GM23338 (cell line): ENCODE measurements around the gene PRELID1. TPM values are rescaled to one million over a fixed set of nuclear protein-coding genes. Genes with fewer than 3 reads are reported as not detected.
A peak's percentile ranks its signal among the peaks of the same experiment; 100 is the strongest.

Experiments used
- ATAC-seq: fragments of 200-7000 bp; cut with Tn5 transposase; 3 replicates; pipeline ENCODE4 v1.9.1; 2020
- DNase-seq: peaks from one replicate; pipeline ENCODE4 v3.0.0-alpha.2; 2015; ENCODE audit warnings: low spot score
- H2AFZ ChIP-seq: fragments of 200-600 bp; sonication (generic); 2 replicates; pipeline ENCODE4 v1.8.0; 2016; ENCODE audit warnings: antibody characterized with exemption, mild to moderate bottlenecking, moderate library complexity
- H3F3A ChIP-seq: fragments of 200-600 bp; sonication (generic); replicated peaks from 2 replicates; pipeline ENCODE4 v1.8.0; 2017; ENCODE audit warnings: antibody characterized with exemption, mixed run types, low read depth
- H3K27ac ChIP-seq: fragments of 200-600 bp; sonication (generic); 2 replicates; pipeline ENCODE4 v1.6.1; 2016; ENCODE audit warnings: low read depth
- H3K27me3 ChIP-seq: fragments of 200-600 bp; sonication (generic); 2 replicates; pipeline ENCODE4 v1.8.0; 2016; ENCODE audit warnings: mild to moderate bottlenecking, mixed run types, moderate library complexity; ENCODE audit not compliant: insufficient read depth
- H3K36me3 ChIP-seq: fragments of 200-600 bp; sonication (generic); 2 replicates; pipeline ENCODE4 v1.8.0; 2016; ENCODE audit warnings: mild to moderate bottlenecking; ENCODE audit not compliant: insufficient read depth
- H3K4me1 ChIP-seq: fragments of 200-600 bp; sonication (generic); 2 replicates; pipeline ENCODE4 v1.8.0; 2016; ENCODE audit warnings: mild to moderate bottlenecking, moderate library complexity; ENCODE audit not compliant: insufficient read depth
- H3K4me2 ChIP-seq: fragments of 200-600 bp; sonication (generic); 2 replicates; pipeline ENCODE4 v1.7.1; 2017; ENCODE audit warnings: mixed run types
- H3K4me3 ChIP-seq: fragments of 200-600 bp; sonication (generic); 2 replicates; pipeline ENCODE4 v1.6.1; 2016; ENCODE audit warnings: mixed run types
- H3K79me2 ChIP-seq: fragments of 200-600 bp; sonication (generic); replicated peaks from 2 replicates; pipeline ENCODE4 v1.8.0; 2017; ENCODE audit warnings: mild to moderate bottlenecking; ENCODE audit not compliant: insufficient read depth
- H3K9me2 ChIP-seq: fragments of 200-600 bp; sonication (generic); 2 replicates; pipeline ENCODE4 v1.8.0; 2017; ENCODE audit not compliant: insufficient read depth
- H4K20me1 ChIP-seq: fragments of 200-600 bp; sonication (generic); replicated peaks from 2 replicates; pipeline ENCODE4 v1.8.0; 2017; ENCODE audit warnings: mild to moderate bottlenecking; ENCODE audit not compliant: insufficient read depth
- H3K27ac Mint-ChIP-seq: 2 replicates; pipeline ENCODE4 v1.8.0; 2020; ENCODE audit warnings: inconsistent platforms, mild to moderate bottlenecking, moderate library complexity, mixed read lengths
- H3K27me3 Mint-ChIP-seq: 3 replicates; pipeline ENCODE4 v1.8.0; 2022; ENCODE audit warnings: low read depth, mild to moderate bottlenecking, moderate library complexity, mixed read lengths, inconsistent platforms; ENCODE audit not compliant: insufficient read depth, poor library complexity
- H3K36me3 Mint-ChIP-seq: 3 replicates; pipeline ENCODE4 v1.8.0; 2021; ENCODE audit warnings: low read depth, mild to moderate bottlenecking, inconsistent platforms, moderate library complexity, mixed read lengths
- H3K4me1 Mint-ChIP-seq: 3 replicates; pipeline ENCODE4 v1.8.0; 2020; ENCODE audit warnings: mild to moderate bottlenecking, inconsistent platforms, mixed read lengths
- H3K4me3 Mint-ChIP-seq: 3 replicates; pipeline ENCODE4 v1.8.0; 2021; ENCODE audit warnings: moderate library complexity, mild to moderate bottlenecking, inconsistent platforms, mixed read lengths
- H3K9me3 Mint-ChIP-seq: 3 replicates; pipeline ENCODE4 v1.8.0; 2020; ENCODE audit warnings: moderate library complexity, mild to moderate bottlenecking, inconsistent platforms, mixed read lengths
- POLR2AphosphoS5 ChIP-seq: IDR thresholded peaks from 2 replicates; pipeline ENCODE4 v1.6.1; 2016; ENCODE audit warnings: antibody characterized with exemption, low read depth
- REST ChIP-seq: IDR thresholded peaks from one replicate; pipeline ENCODE4 v1.6.1; 2018; ENCODE audit warnings: antibody characterized with exemption; ENCODE audit not compliant: unreplicated experiment
- polyA plus RNA-seq: library from polyadenylated mRNA; unstranded; fragments of >200 nt; fragmentation: Nextera tagmentation; extraction: Ambion mirVana; gene quantifications from 2 replicates; pipeline ENCODE4 v1.2.1, GENCODE V29; 2016
- total RNA-seq: library from RNA; depleted of rRNA; stranded (reverse); fragments of >200 nt; shearing (Covaris generic); gene quantifications from 2 replicates; pipeline ENCODE4 v1.2.3, GENCODE V29; 2014
- TF ChIP-seq, protein P1 (sequence below), 2 experiments: fragments of 200-600 bp in 1 of 2; sonication (generic) in 1 of 2; conservative IDR thresholded peaks; 2 replicates each; pipeline versions ENCODE4 v1.5.1 to v1.6.1; 2016 to 2017; ENCODE audit warnings: antibody characterized with exemption in 2 of 2, low read depth in 2 of 2, mild to moderate bottlenecking in 2 of 2, moderate library complexity in 1 of 2

PRELID1 gene
- total and polyA plus RNA-seq, 2 experiments from 2014 or later = 328 to 349 TPM

DNA sequence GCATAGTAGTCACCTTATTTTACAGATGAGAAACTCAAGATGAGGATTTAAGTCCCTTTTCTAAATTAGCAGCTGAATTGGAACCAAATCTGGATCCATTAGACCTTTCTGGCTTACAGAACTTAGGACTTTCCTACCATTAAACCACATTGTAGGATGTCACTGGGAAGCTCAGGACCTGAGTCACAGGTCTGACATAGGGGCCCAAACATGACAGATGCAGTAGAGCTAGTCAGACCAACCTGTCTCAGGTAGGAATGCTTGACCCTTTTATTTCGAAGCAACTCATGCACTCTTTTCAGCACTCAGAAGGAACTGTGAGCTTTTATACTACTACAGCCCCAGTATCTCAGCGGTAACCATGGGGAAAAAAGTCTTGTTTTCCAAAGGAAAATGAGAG is 2.6 kb upstream of the PRELID1 start:
- H3F3A ChIP-seq = peaks cover 33% of the 10 kb centered on the region
- H3K9me2 ChIP-seq = no peaks in the 10 kb centered on the region
- no peaks in the 10 kb centered on the region for H3K27me3 ChIP-seq
- ATAC-seq (no peak), DNase-seq (no peak)
- Mint-ChIP-seq H3K27ac (no peak overlapping the region), H3K4me3 (no peak overlapping the region), H3K4me1 (peaks cover 72% of the 10 kb centered on the region), H3K36me3 (peaks cover 61% of the 10 kb centered on the region), H3K9me3 (no peaks in the 10 kb centered on the region; the same call in 2 of the 3 replicates), H3K27me3 (peaks cover 39% of the 10 kb centered on the region)
- peaks cover 25% of the 10 kb centered on the region for H3K79me2 ChIP-seq
- H3K4me3 ChIP-seq = no peak overlapping the region
- H3K36me3 ChIP-seq = peaks cover 18% of the 10 kb centered on the region
- H4K20me1 ChIP-seq = peaks cover 38% of the 10 kb centered on the region
- TF ChIP-seq REST (no peak), POLR2AphosphoS5 (peak; percentile 12; the same call in 1 of the 2 replicates)
- no peak overlapping the region for H3K4me2 ChIP-seq
- H2AFZ ChIP-seq = no peak overlapping the region
- peaks cover 38% of the 10 kb centered on the region for H3K4me1 ChIP-seq
- peak overlapping the region; percentile 72 for H3K27ac ChIP-seq

DNA sequence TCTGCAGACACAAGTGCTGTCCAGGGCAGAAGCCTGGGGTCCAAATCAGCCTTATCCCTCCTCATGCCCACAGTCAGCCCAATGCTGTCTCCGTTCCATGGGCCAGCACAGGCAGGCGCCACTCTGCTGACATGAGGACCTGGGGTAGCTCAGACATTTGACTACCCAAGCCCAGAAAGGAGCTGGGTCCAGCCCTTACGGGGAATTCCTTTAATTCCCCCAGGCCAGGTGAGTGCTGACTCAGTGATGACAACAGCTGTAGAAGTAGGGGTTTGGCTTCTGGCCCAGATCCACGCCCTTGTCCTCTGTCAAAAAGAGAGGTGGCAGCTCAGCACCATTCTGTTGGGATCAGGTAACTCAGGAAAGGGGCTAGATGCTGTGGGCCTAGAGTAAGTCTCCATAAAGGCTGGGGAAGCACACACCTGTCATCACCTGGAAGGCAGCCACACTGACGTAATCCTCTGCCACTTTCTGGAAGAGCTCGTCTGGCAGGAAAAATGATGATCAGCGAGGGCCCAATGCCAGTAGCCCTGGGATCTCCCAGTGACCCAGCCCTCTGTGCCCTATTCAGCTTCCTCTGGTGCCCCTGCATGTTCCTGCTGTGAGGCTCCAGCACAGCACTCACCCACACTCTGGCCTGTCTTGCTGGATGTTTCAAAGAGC is 2.0 kb upstream of the PRELID1 start:
- peaks cover 61% of the 10 kb centered on the region for H3K36me3 Mint-ChIP-seq
- H4K20me1 ChIP-seq = peaks cover 38% of the 10 kb centered on the region
- H3K9me3 Mint-ChIP-seq = no peaks in the 10 kb centered on the region; the same call in 2 of the 3 replicates

More for the DNA sequence above, 2.0 kb upstream of the PRELID1 start:
- Histone ChIP-seq H3K9me2 (no peaks in the 10 kb centered on the region), H3K4me3 (peak overlapping the region; percentile 99; the same call in 1 of the 2 replicates), H3K4me2 (peak overlapping the region; percentile 99; the same call in 1 of the 2 replicates), H3K36me3 (peaks cover 20% of the 10 kb centered on the region), H3K4me1 (peaks cover 37% of the 10 kb centered on the region), H3F3A (peaks cover 36% of the 10 kb centered on the region), H3K79me2 (peaks cover 25% of the 10 kb centered on the region), H2AFZ (no peak overlapping the region), H3K27ac (peak overlapping the region; percentile 72; the same call in 1 of the 2 replicates), H3K27me3 (no peaks in the 10 kb centered on the region)
- ATAC-seq (no peak), DNase-seq (no peak)
- TF ChIP-seq, protein P1, sequence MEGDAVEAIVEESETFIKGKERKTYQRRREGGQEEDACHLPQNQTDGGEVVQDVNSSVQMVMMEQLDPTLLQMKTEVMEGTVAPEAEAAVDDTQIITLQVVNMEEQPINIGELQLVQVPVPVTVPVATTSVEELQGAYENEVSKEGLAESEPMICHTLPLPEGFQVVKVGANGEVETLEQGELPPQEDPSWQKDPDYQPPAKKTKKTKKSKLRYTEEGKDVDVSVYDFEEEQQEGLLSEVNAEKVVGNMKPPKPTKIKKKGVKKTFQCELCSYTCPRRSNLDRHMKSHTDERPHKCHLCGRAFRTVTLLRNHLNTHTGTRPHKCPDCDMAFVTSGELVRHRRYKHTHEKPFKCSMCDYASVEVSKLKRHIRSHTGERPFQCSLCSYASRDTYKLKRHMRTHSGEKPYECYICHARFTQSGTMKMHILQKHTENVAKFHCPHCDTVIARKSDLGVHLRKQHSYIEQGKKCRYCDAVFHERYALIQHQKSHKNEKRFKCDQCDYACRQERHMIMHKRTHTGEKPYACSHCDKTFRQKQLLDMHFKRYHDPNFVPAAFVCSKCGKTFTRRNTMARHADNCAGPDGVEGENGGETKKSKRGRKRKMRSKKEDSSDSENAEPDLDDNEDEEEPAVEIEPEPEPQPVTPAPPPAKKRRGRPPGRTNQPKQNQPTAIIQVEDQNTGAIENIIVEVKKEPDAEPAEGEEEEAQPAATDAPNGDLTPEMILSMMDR (conservative IDR thresholded peaks at IDR 0.05; ENCODE audit: low read depth in 2 of 2) = no peak
- peak; percentile 56 for TF ChIP-seq POLR2AphosphoS5
- peak overlapping the region; percentile 99 for H3K4me3 Mint-ChIP-seq
- H3K27me3 Mint-ChIP-seq = peaks cover 36% of the 10 kb centered on the region
- no peak overlapping the region for H3K27ac Mint-ChIP-seq
- peaks cover 68% of the 10 kb centered on the region for H3K4me1 Mint-ChIP-seq
